Thyroid gland (tissue), 4 donors: ENCODE data around the gene COMT.

Source experiments
- POLR2A ChIP-seq, 2 donors: fragments of 450-650 bp; IDR thresholded peaks; one replicate each; pipeline ENCODE4 v1.6.1; 2017; ENCODE audit warnings: antibody characterized with exemption in 2 of 2, mild to moderate bottlenecking in 2 of 2, moderate library complexity in 1 of 2
- TF ChIP-seq, protein P1 (sequence below), 6 experiments: fragments of 200-600 bp in 3 of 6; fragments of 450-650 bp in 3 of 6; sonication (generic) in 3 of 6; IDR thresholded peaks; one replicate each; pipeline ENCODE4 v1.5.1; 2016 to 2019; ENCODE audit warnings: antibody characterized with exemption in 6 of 6, mild to moderate bottlenecking in 2 of 6, inconsistent platforms in 1 of 6, moderate library complexity in 1 of 6

DNA sequence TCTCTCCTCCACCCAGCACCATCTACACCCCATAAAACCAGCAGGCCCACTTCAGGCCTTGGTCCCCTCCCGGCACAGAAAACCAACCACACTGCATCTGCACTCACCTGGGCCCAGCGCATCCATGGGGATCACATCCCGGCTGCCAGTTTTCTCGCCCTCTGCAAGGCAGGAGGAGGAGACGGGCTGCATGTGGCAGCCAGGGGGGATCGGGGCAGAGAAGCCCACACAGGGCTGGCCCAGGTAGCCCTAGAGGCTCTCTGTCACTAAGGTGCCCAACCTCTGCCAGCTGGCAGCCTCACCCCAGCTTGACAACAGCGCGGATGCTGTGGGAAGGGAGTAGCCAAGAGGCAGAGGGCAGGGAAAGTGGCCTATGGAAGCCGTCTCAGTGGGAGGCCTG, 30.7 kb downstream of the COMT start:
- TF ChIP-seq, protein P1, sequence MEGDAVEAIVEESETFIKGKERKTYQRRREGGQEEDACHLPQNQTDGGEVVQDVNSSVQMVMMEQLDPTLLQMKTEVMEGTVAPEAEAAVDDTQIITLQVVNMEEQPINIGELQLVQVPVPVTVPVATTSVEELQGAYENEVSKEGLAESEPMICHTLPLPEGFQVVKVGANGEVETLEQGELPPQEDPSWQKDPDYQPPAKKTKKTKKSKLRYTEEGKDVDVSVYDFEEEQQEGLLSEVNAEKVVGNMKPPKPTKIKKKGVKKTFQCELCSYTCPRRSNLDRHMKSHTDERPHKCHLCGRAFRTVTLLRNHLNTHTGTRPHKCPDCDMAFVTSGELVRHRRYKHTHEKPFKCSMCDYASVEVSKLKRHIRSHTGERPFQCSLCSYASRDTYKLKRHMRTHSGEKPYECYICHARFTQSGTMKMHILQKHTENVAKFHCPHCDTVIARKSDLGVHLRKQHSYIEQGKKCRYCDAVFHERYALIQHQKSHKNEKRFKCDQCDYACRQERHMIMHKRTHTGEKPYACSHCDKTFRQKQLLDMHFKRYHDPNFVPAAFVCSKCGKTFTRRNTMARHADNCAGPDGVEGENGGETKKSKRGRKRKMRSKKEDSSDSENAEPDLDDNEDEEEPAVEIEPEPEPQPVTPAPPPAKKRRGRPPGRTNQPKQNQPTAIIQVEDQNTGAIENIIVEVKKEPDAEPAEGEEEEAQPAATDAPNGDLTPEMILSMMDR (IDR thresholded peaks at IDR 0.05), result no peak
- TF ChIP-seq POLR2A (IDR thresholded peaks at IDR 0.05), result no peak
